ENCODE measurements around the gene ZNF527. TPM values are rescaled to one million over a fixed set of nuclear protein-coding genes. Genes with fewer than 3 reads are reported as not detected.
"Not testable (repeated sequence)": the region's sequence is repeated elsewhere in the genome, so short reads cannot be mapped to it uniquely, and the experiment has no call there.

Gene ZNF527
- total RNA-seq, 4 donors from 2014 or later: 4.5 to 8.8 (median 5.5) TPM

DNA sequence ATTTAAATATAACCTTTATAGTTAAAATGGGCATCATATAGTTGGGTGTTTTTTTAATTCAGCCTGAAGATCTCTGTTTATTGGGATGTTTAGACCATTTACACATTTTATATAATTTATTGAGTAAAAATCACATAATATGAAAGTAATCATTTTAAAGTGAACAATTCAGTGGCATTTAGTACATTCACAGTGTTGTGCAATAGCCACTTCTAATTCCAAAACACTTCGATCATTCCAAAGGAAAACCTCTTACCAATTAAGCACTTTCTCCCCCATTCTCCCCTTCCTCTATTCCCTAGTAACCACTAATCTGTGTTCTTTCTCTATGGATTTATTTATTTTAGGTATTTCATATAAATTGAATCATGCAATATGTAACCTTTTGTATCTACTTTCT, 30.2 kb downstream of the ZNF527 start:
- TF ChIP-seq EP300 (IDR thresholded peaks at IDR 0.05) (no peak), POLR2A (IDR thresholded peaks at IDR 0.05; ENCODE audit: low read depth) (no peak), POLR2AphosphoS5 (IDR thresholded peaks at IDR 0.05) (no peak)
- TF ChIP-seq, protein P1, sequence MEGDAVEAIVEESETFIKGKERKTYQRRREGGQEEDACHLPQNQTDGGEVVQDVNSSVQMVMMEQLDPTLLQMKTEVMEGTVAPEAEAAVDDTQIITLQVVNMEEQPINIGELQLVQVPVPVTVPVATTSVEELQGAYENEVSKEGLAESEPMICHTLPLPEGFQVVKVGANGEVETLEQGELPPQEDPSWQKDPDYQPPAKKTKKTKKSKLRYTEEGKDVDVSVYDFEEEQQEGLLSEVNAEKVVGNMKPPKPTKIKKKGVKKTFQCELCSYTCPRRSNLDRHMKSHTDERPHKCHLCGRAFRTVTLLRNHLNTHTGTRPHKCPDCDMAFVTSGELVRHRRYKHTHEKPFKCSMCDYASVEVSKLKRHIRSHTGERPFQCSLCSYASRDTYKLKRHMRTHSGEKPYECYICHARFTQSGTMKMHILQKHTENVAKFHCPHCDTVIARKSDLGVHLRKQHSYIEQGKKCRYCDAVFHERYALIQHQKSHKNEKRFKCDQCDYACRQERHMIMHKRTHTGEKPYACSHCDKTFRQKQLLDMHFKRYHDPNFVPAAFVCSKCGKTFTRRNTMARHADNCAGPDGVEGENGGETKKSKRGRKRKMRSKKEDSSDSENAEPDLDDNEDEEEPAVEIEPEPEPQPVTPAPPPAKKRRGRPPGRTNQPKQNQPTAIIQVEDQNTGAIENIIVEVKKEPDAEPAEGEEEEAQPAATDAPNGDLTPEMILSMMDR (IDR thresholded peaks at IDR 0.05): no peak
- intact Hi-C loops (cut with DNase I): no loop called here

DNA sequence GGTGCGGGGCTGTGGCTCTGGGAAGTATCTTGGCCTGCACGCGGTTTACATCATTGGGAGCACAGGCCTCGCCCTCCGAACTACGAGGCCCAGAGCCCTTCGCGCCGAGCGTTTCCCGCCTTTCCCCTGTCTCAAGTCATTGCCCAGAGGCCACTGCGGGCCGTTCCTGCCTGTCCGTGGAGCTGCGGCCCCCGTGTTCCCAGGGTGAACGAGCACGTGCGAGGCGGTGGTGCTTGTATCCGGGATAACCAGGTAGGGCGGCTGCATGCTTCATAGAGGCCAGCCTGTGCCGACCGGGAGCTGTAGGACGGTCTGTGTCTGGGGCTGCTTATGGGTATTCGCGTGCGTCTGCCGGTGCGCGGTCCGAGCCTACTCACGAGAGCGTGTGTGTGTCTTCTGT, 32.5 kb downstream of the ZNF527 start:
- no peak overlapping the region for H3K27ac ChIP-seq (replicated peaks in 1 of 4)
- H3K4me1 ChIP-seq: no peaks in the 10 kb centered on the region
- DNase-seq (ENCODE audit: extremely low spot score): no peak
- WGBS: 51% methylated on average over 24 of the region's 34 CpGs
- no peak overlapping the region for H3K4me3 ChIP-seq
- H3K27me3 ChIP-seq: no peaks in the 10 kb centered on the region
- H3K9me3 ChIP-seq: peaks cover 4 to 84% (median 58%) of the 10 kb centered on the region in 4 donors
- intact Hi-C loops (cut with DNase I): no loop called here
- TF ChIP-seq EP300 (IDR thresholded peaks at IDR 0.05) (no peak), POLR2AphosphoS5 (IDR thresholded peaks at IDR 0.05) (no peak), POLR2A (IDR thresholded peaks at IDR 0.05; ENCODE audit: low read depth) (no peak)
- no peaks in the 10 kb centered on the region for H3K36me3 ChIP-seq

More for the DNA sequence above, 30.2 kb downstream of the ZNF527 start:
- H3K4me1 ChIP-seq: no peaks in the 10 kb centered on the region
- H3K27ac ChIP-seq (replicated peaks in 1 of 4): no peak overlapping the region
- H3K36me3 ChIP-seq: no peaks in the 10 kb centered on the region
- 91% methylated on average over 1 of the region's 1 CpG for WGBS
- no peak for DNase-seq (ENCODE audit: extremely low spot score)
- no peaks in the 10 kb centered on the region for H3K27me3 ChIP-seq
- H3K9me3 ChIP-seq: peaks cover 4 to 93% (median 59%) of the 10 kb centered on the region in 4 donors
- no peak overlapping the region for H3K4me3 ChIP-seq

DNA sequence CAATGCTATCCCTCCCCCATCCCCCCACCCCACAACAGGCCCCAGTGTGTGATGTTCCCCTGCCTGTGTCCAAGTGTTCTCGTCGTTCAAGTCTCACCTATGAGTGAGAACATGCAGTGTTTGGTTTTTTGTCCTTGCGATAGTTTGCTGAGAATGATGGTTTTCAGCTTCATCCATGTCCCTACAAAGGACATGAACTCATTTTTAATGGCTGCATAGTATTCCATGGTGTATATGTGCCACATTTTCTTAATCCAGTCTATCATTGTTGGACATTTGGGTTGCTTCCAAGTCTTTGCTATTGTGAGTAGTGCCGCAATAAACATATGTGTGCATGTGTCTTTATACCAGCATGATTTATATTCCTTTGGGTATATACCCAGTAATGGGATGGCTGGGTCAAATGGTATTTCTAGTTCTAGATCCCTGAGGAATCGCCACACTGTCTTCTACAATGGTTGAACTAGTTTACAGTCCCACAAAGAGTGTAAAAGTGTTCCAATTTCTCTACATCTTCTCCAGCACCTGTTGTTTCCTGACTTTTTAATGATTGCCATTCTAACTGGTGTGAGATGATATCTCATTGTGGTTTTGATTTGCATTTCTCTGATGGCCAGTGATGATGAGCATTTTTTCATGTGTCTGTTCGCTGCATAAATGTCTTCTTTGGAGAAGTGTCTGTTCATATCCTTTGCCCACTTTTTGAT, 35.4 kb downstream of the ZNF527 start:
- H3K27me3 ChIP-seq; DNase-seq (ENCODE audit: extremely low spot score); H3K36me3 ChIP-seq; H3K27ac ChIP-seq (replicated peaks in 1 of 4); intact Hi-C loops (cut with DNase I); H3K4me3 ChIP-seq; H3K4me1 ChIP-seq: not testable (repeated sequence)
- peaks cover 6 to 85% (median 75%) of the 10 kb centered on the region in 4 donors for H3K9me3 ChIP-seq
- WGBS: 82% methylated on average over 6 of the region's 6 CpGs

- 98% methylated on average over 2 of the region's 2 CpGs for WGBS
- H3K36me3 ChIP-seq: peaks cover 30 to 53% (median 34%) of the 10 kb centered on the region in 4 donors
- no peaks in the 10 kb centered on the region for H3K4me1 ChIP-seq
- DNase-seq (ENCODE audit: extremely low spot score): no peak
- H3K4me3 ChIP-seq: no peak overlapping the region
- intact Hi-C loops (cut with DNase I): no loop called here
- peaks cover 26 to 100% (median 98%) of the 10 kb centered on the region in 4 donors for H3K9me3 ChIP-seq
- H3K27ac ChIP-seq (replicated peaks in 1 of 4): no peak overlapping the region
- TF ChIP-seq POLR2AphosphoS5 (IDR thresholded peaks at IDR 0.05) (no peak), POLR2A (IDR thresholded peaks at IDR 0.05; ENCODE audit: low read depth) (no peak), EP300 (IDR thresholded peaks at IDR 0.05) (no peak)
- TF ChIP-seq, protein P1 (IDR thresholded peaks at IDR 0.05): no peak
- H3K27me3 ChIP-seq: no peaks in the 10 kb centered on the region
These were observed 41.8 kb downstream of the ZNF527 start for GRCh38 chr19:37412700-37413099.

GRCh38 chr19:37413313-37414084, 42.6 kb downstream of the ZNF527 start:
- H3K27ac ChIP-seq (replicated peaks in 1 of 4): no peak overlapping the region
- H3K4me3 ChIP-seq: no peak overlapping the region
- peaks cover 26 to 100% (median 98%) of the 10 kb centered on the region in 4 donors for H3K9me3 ChIP-seq
- WGBS: 86% methylated on average over 1 of the region's 1 CpG
- intact Hi-C loops (cut with DNase I): no loop called here
- DNase-seq (ENCODE audit: extremely low spot score): no peak
- peaks cover 32 to 54% (median 36%) of the 10 kb centered on the region in 4 donors for H3K36me3 ChIP-seq
- TF ChIP-seq, protein P1 (IDR thresholded peaks at IDR 0.05): no peak
- TF ChIP-seq EP300 (IDR thresholded peaks at IDR 0.05) (no peak), POLR2AphosphoS5 (IDR thresholded peaks at IDR 0.05) (no peak), POLR2A (IDR thresholded peaks at IDR 0.05; ENCODE audit: low read depth) (no peak)
- no peaks in the 10 kb centered on the region for H3K4me1 ChIP-seq
- H3K27me3 ChIP-seq: no peaks in the 10 kb centered on the region

Other genes with a start within 250 kb of the ZNF527 start
- 1 to 10 TPM; 5.8 to 8.7 (median 6.8) TPM for gene ZNF585A, start 198.4 kb upstream of the ZNF527 start, total RNA-seq
- gene ZNF585B, start 160.6 kb upstream of the ZNF527 start, total RNA-seq: 10 to 100 TPM; 17.2 to 29.5 (median 21.2) TPM
- gene ZNF383, start 152.9 kb upstream of the ZNF527 start, total RNA-seq: 10 to 100 TPM in 3 of 4 donors, 1 to 10 TPM in 1; 9.3 to 11.6 (median 11.2) TPM
- gene ZNF569, start 96.3 kb downstream of the ZNF527 start, total RNA-seq: 10 to 100 TPM in 1 of 4 donors, 1 to 10 TPM in 3; 5.6 to 11.6 (median 7.7) TPM
- 10 to 100 TPM in 1 of 4 donors, 1 to 10 TPM in 3; 7.8 to 10.9 (median 8.9) TPM for gene ZNF570, start 98.3 kb downstream of the ZNF527 start, total RNA-seq
- gene ZNF793, start 135.8 kb downstream of the ZNF527 start, total RNA-seq: 1 to 10 TPM; 3.0 to 7.1 (median 5.3) TPM
- 1 to 10 TPM; 2.8 to 4.7 (median 4.3) TPM for gene ZNF571, start 223.7 kb downstream of the ZNF527 start, total RNA-seq
- 1 to 10 TPM; 1.6 to 5.4 (median 2.5) TPM for gene ZNF540, start 223.8 kb downstream of the ZNF527 start, total RNA-seq